Measurements from ENCODE around the gene BTBD7.

Gene BTBD7

GRCh38 chr14:93329965-93330608, 2.7 kb downstream of the BTBD7 start:
- in situ Hi-C loops (cut with MboI; ENCODE audit: low sequenced_read_pairs): no loop called here

GRCh38 chr14:93328546-93328945, 4.3 kb downstream of the BTBD7 start:
- in situ Hi-C loops (cut with MboI; ENCODE audit: low sequenced_read_pairs): no loop called here

- in situ Hi-C loops (cut with MboI; ENCODE audit: low sequenced_read_pairs): no loop called here
Measured at GRCh38 chr14:93326196-93326595, 6.6 kb downstream of the BTBD7 start.

- in situ Hi-C loops (cut with MboI; ENCODE audit: low sequenced_read_pairs): no loop called here
Measured at GRCh38 chr14:93323600-93324174, 9.1 kb downstream of the BTBD7 start.

- in situ Hi-C loops (cut with MboI; ENCODE audit: low sequenced_read_pairs): no loop called here
Measured at GRCh38 chr14:93322929-93323599, 9.8 kb downstream of the BTBD7 start.

- in situ Hi-C loops (cut with MboI; ENCODE audit: low sequenced_read_pairs): no loop called here
Measured at GRCh38 chr14:93320489-93320888, 12.3 kb downstream of the BTBD7 start.

- in situ Hi-C loops (cut with MboI; ENCODE audit: low sequenced_read_pairs): no loop called here
Measured at GRCh38 chr14:93319958-93320357, 12.9 kb downstream of the BTBD7 start.

- in situ Hi-C loops (cut with MboI; ENCODE audit: low sequenced_read_pairs): no loop called here
Measured at GRCh38 chr14:93319494-93319893, 13.3 kb downstream of the BTBD7 start.

GRCh38 chr14:93318927-93319326, 13.9 kb downstream of the BTBD7 start:
- in situ Hi-C loops (cut with MboI; ENCODE audit: low sequenced_read_pairs): no loop called here

GRCh38 chr14:93317875-93318807, 14.7 kb downstream of the BTBD7 start:
- in situ Hi-C loops (cut with MboI; ENCODE audit: low sequenced_read_pairs): no loop called here

- in situ Hi-C loops (cut with MboI; ENCODE audit: low sequenced_read_pairs): no loop called here
Measured at GRCh38 chr14:93317210-93317874, 15.5 kb downstream of the BTBD7 start.

GRCh38 chr14:93316716-93317115, 16.1 kb downstream of the BTBD7 start:
- in situ Hi-C loops (cut with MboI; ENCODE audit: low sequenced_read_pairs): no loop called here

- in situ Hi-C loops (cut with MboI; ENCODE audit: low sequenced_read_pairs): no loop called here
Measured at GRCh38 chr14:93315575-93315974, 17.3 kb downstream of the BTBD7 start.

GRCh38 chr14:93311082-93311481, 21.8 kb downstream of the BTBD7 start:
- in situ Hi-C loops (cut with MboI; ENCODE audit: low sequenced_read_pairs): no loop called here

GRCh38 chr14:93309427-93309966, 23.3 kb downstream of the BTBD7 start:
- in situ Hi-C loops (cut with MboI; ENCODE audit: low sequenced_read_pairs): no loop called here

GRCh38 chr14:93308686-93309345, 24.0 kb downstream of the BTBD7 start:
- in situ Hi-C loops (cut with MboI; ENCODE audit: low sequenced_read_pairs): no loop called here

- in situ Hi-C loops (cut with MboI; ENCODE audit: low sequenced_read_pairs): no loop called here
Measured at GRCh38 chr14:93306812-93307211, 26.0 kb downstream of the BTBD7 start.

GRCh38 chr14:93305725-93306418, 27.0 kb downstream of the BTBD7 start:
- in situ Hi-C loops (cut with MboI; ENCODE audit: low sequenced_read_pairs): no loop called here

- in situ Hi-C loops (cut with MboI; ENCODE audit: low sequenced_read_pairs): no loop called here
Measured at GRCh38 chr14:93304771-93305170, 28.1 kb downstream of the BTBD7 start.

Data from HL-60/S4 treated with retinoic acid at 250 ng/mL for 4 days and 3 days (cell line).